ENCODE results near the gene MAN1C1.

Gene MAN1C1

DNA sequence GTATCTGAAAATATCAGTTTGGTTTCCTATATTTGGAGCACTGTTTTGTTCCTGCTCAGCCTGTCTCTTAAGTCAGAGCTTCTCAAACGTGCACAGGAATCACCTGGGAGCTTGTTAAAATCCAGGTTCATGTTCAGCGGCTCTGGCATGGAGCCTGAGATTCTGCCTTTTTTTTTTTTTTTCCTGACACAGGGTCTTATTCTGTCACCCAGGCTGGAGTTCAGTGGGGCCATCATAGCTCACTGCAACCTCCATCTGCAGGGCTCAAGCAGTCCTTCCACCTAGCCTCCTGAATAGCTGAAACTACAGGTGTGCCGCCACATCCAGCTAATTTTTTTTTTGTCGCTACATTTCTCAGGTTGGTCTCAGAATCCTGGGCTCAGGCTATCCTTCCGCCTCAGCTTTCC lies 171.2 kb downstream of the MAN1C1 start:
- no peak for DNase-seq

DNA sequence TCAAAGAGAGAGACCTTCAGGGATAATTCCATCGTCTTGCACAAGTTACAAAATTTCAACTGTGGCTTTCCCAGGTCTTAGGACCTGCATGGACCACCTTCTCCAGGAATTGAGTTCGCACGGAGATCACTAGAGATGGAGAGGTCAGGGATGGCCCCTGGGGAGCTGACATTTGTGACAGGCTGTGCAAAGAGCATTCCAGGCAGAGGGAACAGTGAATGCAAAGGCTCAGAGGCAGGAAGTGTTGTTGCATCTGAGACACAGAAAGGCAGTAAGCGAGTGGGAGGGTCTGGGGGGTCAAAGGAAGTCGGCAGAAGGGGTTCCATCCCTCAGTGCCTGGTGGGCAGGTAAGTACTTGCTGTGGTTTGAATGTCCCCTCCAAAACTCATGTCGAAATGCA lies 173.9 kb downstream of the MAN1C1 start:
- DNase-seq = no peak

DNA sequence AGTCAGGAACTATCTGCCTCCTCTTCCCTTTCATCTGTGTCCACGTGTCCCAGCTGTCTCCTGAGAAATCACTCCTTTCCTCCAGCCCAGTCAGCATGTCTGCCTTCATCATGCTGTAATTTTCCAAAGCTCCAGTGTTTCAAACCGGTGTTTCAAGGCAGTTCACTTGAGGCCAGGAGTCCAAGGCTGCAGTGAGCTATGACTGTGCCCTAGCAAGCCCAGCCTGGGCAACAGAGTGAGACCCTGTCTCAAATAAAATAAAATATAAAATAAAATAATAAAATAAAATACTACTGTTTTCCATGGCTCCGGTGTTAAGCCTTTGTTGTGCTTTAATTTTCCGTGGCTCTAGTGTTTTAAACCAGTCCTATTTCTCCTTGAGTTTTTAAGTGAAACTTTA lies 175.5 kb downstream of the MAN1C1 start:
- DNase-seq = no peak

DNA sequence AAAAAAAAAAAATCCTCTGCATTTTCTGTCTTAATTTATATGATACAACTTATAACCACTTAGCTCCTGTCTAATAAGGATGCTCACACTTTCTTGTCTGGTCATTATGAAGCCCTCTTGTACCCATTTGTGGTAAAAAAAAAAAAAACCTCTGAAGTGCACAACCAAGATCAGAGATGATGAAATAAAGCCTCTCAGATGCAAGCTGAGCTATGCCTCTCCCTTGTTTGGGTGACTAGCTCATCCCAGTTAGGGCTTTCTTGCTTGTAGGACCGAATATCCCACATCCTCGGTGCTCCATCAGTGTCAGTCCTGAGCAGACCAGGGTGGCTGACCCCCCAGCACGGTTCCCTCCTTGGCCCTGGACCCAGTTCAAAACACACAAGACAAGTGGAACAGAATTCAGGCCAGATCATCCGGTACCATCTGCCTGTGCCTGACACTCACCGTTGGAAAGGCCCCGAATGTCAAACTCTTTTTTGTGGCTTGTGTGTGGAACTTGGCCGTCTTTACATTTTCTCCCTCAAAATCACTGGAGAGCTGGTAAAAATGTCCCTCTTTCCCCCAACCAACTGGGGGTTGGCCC lies 177.1 kb downstream of the MAN1C1 start:
- no peak for DNase-seq

DNA sequence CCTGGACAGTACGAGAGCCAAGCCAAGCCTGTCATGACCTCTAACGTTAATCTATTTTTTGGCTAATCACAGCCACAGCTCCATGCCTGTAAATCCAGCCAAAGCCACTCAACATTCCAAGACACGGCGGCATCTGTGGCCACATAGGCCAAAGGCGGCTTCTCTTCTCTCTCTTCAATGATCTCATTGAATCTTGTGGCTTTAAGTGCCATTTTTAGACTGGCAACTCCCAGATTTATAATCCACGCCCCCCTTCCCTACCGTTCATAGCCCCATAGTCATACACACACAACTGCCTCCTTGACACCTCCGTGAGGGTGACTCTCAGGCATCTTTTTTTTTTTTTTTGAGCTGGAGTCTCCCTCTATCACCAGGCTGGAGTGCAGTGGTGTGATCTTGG lies 177.7 kb downstream of the MAN1C1 start:
- no peak for DNase-seq

DNA sequence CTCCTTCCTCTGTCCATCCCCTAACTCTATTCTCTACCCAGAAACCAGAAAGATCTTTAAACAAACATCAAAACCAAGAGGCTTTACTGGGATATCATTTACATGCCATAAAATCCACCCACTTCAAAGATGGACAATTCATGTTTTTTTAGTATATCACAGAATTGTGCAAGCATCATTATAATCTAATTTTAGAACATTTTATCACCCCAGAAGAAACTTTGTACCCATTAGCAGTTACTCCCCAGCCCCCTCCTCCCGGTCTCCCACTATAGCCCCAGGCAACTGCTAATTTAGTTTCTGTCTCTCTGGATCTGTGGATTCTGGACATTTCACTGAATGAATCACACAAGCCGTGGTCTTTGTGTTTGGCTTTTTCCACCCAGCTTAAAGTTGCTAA lies 178.6 kb downstream of the MAN1C1 start:
- no peak for DNase-seq

DNA sequence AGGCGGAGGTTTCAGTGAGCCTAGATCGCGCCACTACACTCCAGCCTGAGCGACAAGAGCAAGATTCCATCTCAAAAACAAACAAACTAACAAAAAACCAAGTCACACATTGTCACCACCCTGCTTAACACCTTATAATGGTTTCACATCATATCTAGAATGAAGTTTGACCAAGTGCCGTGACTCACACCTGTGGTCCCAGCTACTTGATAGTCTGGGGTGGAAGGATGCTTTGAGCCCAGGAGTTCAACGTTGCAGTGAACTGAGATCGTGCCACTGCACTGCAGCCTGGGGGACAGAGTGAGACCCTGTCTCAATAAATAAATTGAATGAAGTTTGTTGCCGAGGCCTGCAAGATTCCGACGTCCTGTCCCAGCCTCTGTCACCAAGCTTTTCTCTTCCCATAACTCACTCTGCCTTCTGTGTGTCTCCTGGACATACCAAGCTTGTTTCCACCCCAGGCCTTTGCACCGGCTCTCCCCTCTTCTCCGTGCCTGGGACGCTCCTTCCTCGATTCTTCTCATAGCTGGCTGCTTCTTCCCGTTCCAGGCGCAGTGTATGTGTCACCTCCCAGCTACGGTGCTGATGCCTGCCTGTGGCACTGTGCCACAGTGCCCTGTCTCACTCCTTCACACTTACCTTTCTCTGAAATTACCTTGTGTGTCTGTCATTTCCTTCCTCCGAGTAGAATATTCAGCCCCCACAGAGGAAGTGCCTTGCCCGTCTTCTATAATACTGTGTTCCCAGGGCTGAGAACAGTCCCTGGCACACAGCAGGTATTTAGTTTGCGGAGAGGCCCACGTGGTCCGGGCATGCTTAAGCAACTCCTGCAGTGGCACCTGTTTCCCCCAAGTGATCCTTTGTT lies 179.6 kb downstream of the MAN1C1 start:
- peak; percentile 45 for DNase-seq

DNA sequence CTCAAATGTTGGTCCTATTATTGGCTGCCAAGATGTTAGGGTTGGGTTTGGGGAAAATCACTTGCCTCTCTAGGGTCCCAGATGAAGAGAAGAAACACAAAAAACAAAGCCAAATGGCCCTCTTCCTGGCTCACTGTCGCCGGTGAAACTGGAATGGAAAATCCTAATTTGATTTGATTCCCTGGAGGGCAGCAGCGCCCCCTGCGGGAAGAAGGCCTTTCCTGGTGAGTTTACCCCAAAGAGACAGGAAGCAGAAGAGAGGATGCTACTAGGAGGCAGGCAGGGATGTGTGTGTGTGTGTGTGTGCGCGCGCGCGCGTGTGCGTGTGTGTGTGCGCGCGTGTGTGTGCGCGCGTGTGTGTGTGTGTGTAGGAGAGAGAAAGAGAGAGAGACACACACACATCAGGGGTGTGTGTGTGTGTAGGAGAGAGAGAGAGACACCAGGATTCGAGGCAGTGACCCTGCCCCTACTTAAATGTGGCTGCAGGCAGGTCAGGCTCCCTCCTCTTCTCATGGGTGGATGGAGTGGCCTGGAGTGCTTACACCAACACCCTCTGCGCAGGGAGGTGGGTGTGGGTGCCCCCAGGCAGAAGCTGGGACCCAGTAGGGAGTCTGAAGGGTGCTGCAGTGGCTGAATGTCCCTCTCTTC lies 180.3 kb downstream of the MAN1C1 start:
- DNase-seq = peak; percentile 92

DNA sequence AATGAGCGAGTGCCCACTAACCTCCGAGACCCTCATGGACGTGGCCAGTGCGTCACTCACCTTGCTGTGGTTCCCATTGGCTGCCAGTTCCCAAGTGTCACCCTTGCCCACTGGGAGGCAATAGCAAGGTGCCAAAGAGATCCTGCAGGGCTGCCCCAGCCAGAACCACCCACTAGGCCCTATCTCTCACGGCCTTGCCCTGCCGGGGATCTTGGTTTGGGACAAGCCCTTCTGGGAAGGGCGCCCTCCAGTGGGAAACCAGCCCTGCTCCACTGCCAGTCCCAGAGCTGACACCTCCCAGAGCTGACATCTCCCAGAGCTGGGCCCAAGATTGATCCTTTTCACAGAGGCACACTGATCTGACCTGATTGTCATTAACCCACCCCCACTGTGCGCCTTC lies 181.3 kb downstream of the MAN1C1 start:
- peak; percentile 50 for DNase-seq

DNA sequence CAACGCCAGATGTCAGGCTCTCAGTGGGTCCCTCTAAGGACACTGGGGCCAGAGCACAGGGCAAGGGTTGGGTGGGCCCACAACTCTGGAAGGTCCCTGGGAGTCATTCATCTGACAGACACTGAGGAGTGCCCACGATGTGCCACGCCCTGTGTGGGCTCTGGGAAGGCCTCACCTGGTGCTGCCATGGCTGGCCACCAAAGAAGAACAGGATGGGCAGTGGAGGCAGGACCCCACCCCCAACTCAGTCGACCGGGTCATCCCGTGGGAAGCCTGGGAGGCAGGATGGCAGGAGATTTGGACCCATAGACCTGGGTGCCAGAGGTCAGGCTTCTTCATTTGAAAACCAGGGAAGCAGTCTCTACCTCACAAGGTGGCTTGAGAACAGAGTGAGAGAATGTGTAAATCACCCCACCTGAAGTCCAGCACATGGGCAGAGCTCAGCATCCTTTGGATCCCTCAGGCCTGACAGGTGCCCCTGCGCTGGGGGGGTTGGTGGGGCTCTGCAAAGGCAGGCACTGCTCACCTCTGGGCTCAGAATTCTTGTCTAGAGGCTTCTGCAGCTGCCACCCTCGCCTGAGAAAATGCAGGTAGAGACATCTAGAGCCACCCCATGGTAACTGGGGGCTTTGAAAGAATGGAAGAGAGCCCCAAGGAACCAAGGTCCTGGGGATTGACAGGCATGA lies 182.2 kb downstream of the MAN1C1 start:
- no peak for DNase-seq

DNA sequence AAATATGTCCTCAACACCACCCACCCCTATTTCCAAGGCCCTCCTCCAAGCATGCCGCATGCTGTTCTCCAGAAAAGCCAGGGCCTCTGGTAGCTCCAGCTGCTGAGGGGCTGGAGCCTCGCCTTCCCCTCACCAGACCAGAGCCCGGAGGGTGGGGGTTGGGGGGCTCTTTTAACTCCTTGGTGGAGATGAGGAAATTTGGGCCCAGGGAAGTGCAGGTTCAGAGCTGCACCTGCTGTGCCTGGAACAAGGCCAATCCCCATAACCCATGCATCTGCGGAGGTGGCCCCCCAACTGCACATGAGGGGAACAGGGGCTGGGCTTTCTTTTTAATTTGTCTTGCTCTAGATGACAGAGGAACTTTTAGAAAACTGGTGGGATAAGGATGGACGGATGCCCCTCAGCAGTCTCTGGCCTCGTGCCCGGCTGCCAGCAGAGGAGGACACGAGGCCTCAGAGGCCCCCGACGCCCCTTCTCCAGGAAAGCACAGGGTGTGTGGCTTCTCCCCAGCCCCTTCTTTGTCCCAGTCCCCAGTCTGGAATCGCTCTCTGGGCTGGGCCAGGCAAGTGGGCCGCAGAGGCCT lies 182.9 kb downstream of the MAN1C1 start:
- DNase-seq = no peak

DNA sequence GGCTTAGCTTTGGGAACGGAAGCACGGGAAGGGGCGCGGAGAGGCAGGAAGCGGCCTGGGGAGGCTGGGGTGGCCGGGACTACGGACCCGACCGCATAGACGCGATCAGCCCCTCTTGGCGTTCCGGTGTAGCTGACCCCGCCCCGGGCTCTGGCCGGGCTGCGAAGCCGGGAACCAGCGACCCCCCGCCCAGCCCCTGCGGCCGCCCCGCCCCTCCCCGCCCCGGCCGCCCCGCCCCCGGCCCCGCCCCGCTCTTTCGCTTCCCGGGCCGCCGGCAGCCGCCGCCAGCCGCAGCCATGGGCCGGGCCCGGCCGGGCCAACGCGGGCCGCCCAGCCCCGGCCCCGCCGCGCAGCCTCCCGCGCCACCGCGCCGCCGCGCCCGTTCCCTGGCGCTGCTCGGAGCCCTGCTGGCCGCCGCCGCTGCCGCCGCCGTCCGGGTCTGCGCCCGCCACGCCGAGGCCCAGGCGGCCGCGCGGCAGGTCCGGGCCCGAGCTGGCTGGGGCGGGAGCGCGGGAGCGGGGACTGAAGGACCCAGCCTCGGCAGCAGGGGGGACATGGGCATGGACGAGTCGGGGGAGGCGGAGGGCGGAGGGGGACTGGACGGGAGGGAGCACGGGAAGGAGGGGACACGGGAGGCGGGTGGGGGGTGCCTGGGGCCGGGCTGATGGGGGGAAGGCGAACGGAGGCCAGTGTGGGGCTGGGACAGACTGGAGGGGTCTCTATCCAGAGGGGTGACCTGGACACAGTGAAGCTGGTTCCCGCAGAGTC lies 183.5 kb downstream of the MAN1C1 start, which contains the start of gene SELENON:
SELENON (plus strand) TSS at position 259 of the 768 bp plus-strand sequence; CDS start at position 297, 38 bp downstream.
- DNase-seq = peak; percentile 10

DNA sequence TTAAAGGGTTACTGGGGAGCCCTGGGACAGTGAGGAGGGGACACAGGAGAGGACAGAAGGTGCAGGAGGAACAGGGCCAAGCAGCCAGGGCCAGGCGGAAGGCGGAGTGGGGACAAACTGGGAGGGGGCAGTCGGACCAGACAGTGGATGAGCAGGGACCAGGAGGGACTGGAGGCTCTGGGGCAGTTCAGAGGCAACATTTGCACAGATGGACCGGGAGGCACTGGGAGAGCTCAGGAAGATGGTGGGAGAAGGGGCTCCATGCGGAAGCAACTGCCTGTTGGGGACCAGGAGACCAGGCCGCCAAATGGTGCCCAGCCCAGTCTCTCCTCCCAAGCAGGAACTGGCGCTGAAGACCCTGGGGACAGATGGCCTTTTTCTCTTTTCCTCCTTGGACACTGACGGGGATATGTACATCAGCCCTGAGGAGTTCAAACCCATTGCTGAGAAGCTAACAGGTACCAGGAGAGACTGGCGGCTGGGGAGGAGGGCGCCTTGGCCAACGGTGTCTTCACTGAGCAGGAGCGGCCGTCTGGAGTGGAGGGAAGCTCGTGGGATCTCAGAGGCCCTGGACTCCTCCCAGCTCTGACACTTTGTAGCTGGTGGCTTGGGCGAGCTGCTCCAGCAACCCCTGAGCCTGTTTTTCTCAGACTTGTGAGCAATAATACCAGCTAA lies 184.2 kb downstream of the MAN1C1 start:
- no peak for DNase-seq

DNA sequence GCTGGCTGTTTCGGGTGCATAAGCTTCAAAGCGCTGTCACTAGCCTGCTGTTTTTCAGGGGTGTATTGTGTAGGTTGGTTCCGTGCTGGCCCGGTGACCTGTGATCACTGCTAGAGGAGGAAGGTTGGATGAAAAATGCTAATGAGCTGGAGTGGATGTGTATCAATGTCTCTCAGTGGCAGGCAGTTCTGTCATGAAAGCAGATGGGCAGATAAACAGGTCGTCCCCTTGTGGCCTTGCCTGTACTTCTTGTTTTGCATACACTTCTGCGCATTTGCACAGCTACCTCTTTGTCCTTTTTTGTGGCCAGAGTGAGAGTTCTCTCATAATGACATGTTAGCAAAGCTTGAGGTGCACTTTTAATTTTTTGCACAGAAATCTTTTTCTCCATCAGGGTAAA lies 186.3 kb downstream of the MAN1C1 start:
- DNase-seq = no peak

DNA sequence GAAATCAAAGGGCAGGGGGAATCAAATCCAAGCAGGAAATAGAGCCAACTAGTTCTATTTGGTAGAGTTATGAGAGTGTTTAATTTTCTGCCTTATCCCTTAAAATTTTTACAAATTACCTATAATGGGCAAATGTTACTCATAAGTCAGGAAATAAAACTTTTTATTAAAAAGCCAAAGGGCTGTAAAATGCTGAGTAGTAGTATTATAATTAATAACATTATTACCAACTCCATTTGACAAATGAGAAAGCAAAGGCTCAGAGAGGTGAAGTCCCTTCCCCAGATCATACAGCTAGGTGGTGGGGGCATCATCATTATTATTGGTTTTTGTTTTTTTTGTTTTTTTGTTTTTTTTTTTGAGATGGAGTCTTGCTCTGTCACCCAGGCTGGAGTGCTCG lies 186.8 kb downstream of the MAN1C1 start:
- no peak for DNase-seq

DNA sequence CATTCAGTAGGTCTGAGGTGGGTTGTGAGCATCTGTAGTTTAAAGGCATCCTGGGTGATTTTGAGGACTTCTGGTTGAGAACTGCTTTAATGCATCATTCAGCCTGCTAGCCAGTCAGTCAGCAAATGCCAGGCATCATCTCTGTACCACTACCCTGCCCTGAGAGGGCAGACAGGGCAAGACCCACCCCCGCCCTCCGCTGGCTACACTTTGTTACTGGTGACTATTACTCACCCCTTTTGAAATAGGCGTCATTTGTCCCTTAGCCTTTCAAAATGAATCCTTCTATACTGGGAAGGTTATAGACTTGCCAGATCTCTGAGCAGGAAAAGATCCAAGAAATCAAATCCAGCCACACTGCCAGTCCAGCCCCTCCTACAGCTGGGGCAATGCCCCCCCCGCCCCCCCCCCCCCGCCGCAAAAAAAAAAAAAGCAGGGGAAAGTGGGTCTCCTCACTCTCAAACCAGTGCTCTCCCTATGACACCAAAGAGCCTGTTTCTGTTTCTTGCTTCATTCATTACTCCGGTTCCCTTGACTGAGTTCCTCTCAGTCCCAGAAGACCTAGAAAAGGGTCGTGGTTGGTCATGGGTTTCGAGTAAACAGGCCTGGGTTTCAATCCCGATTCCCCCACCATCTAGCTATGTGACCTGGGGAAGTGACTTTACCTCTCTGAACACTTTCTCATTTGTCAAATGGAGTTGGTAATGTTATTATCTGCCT lies 187.8 kb downstream of the MAN1C1 start:
- no peak for DNase-seq

DNA sequence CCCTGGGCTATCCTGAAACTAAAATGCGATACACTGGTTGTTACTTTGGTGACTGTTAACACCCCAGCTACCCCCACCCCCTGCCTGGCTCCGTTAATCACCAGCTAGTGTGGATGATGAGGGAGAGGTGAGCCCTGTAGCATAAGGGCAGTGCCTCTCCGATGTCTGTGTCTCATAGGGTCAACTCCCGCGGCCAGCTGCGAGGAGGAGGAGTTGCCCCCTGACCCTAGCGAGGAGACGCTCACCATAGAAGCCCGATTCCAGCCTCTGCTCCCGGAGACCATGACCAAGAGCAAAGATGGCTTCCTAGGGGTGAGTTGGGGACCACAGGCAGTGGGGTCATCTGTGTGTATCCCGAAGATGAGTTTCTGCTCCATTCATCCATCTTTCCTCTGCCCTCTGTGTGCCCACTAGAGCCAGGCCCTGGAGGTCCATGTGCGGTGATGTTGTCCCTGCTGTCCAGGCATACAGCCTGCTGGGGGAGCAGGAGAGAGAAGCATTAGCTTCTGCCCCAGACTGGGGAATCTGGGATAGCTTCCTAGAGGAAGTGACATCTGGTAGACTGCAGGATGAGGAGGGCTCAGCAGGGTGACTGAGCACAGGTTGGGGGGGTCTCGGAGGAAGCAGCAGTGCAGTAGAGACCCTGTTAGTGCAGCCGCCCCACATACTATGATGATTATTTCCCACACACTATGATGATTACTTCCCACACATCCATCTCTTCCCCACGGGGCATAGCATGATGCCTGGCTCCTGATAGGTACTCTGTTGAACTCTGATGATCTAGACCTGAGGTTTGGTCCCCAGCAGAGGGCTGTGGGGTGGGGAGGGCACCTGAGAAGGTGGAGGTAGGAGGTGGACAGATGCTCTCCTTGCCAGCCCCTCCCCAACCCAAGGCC lies 188.6 kb downstream of the MAN1C1 start:
- DNase-seq = no peak

DNA sequence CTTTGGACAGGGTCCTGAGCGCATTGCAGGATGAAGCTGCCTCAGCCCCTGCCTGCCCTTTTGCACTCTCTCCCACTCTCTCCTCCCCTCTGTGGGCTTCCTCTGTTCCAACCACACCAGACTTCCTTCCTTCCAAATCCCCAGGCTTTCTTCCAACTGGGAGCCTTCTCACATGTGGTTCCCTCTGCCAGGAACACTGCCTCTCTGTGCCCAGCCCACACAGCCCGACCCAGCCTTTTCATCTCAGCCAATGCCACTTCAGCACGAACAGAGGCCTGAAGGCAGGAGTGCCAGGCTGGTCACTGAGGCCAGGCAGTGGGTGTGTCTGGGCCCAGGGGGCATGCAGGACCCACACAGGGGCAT lies 189.3 kb downstream of the MAN1C1 start:
- DNase-seq = no peak

DNA sequence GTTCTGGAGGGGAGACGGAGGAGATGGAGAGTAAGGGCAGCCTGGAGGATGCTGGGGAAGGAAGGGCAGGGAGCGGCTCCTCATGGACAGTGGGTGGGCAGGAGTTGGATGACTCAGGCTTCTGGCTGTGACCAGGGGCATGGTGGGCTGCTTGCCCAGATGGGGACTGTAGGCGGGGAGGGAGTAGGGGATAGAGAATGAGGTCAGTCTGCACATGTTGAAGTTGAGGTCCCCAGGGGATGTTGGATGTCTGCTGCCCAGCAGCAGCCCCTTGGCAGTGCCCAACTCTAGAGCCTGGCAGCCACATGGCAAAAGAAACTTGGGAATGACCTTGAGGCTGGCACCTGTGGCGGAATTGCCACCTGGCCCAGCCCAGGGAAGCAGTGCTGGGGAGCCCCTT lies 189.8 kb downstream of the MAN1C1 start:
- DNase-seq = no peak
